ENCODE measurements around the gene LRRC30.

The LRRC30 gene

DNA sequence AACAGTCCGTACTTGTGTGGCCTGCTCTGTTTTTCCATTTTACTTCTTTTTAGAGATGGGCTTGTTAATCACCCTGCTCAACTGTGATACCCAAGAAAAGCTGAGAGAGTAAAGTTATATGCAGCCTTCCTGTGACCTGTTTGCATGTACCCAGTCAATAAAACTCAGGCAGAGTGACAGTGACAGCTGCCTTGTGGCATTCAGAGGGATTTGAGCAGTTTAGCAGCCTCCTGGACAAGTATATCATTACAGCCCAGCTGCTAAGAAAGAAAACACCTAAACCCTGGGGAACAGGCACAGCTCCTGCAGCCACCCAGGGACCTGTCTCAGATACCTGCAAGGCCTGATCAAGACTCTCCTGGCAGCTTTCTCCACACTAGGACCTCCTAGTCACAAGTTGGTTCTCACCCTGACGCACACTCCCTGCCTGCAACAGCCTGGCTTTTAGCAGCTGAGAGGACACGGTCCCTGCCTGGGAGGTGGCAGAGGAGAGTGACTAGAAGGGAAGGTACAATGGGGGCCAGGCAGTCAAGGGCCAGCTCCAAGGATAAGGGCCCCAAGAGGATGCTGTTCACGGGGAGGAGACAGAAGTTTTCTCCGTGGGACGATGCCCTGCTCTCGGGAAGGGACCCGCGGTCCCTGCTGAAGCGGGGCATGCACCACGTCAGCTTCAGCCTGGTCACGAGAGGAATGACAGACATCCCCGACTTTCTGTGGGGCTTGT, at the start of gene LRRC30:
Gene LRRC30 (plus strand): TSS at position 464 of the 724 bp plus-strand sequence. CDS start 50 bp downstream, at position 514.
- H3K4me3 ChIP-seq (ENCODE audit: low read length), result no peak within 1 kb of the TSS
- no peaks in the 10 kb centered on the region for H4K20me1 ChIP-seq (ENCODE audit: insufficient read depth, low read length)
- no peak within 1 kb of the TSS for H3K9ac ChIP-seq (ENCODE audit: low read length)
- H3K79me2 ChIP-seq (ENCODE audit: low read length), result no peaks in the 10 kb centered on the region
- no peak within 1 kb of the TSS for H2AFZ ChIP-seq (ENCODE audit: low read depth, low read length)
- TF ChIP-seq, protein P1, sequence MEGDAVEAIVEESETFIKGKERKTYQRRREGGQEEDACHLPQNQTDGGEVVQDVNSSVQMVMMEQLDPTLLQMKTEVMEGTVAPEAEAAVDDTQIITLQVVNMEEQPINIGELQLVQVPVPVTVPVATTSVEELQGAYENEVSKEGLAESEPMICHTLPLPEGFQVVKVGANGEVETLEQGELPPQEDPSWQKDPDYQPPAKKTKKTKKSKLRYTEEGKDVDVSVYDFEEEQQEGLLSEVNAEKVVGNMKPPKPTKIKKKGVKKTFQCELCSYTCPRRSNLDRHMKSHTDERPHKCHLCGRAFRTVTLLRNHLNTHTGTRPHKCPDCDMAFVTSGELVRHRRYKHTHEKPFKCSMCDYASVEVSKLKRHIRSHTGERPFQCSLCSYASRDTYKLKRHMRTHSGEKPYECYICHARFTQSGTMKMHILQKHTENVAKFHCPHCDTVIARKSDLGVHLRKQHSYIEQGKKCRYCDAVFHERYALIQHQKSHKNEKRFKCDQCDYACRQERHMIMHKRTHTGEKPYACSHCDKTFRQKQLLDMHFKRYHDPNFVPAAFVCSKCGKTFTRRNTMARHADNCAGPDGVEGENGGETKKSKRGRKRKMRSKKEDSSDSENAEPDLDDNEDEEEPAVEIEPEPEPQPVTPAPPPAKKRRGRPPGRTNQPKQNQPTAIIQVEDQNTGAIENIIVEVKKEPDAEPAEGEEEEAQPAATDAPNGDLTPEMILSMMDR (IDR thresholded peaks at IDR 0.05; ENCODE audit: low read depth, low read length), result no peak
- TF ChIP-seq EZH2phosphoT487 (IDR thresholded peaks at IDR 0.05; ENCODE audit: low read depth), result no peak
- no peak within 1 kb of the TSS for H3K27ac ChIP-seq (ENCODE audit: low read length)
- H3K4me1 ChIP-seq (ENCODE audit: low read length), result no peaks in the 10 kb centered on the region
- no peaks in the 10 kb centered on the region for H3K9me3 ChIP-seq (ENCODE audit: insufficient read depth, low read length)
- H3K4me2 ChIP-seq (ENCODE audit: low read length), result no peak within 1 kb of the TSS
- H3K27me3 ChIP-seq (ENCODE audit: low read depth, low read length), result no peaks in the 10 kb centered on the region
- H3K36me3 ChIP-seq (replicated peaks; ENCODE audit: low read depth, low read length), result no peaks in the 10 kb centered on the region

DNA sequence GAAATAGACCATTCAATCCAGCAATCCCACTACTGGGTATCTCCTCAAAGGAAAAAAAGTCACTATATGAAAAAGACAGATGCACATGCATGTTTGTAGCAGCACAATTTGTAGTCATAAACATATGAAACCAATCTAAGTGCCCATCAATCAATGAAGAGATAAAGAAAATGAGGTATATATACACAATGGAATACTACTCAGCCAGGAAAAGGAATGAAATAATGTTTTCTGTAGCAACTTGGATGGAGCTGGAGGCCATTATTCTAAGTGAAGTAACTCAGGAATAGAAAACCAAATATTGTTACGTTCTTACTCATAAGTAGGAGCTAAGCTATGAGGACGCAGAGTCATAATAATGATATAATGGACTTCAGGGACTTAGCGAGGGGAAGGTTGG, 45.2 kb upstream of the LRRC30 start:
- H3K4me2 ChIP-seq (ENCODE audit: low read length), result no peak overlapping the region
- H2AFZ ChIP-seq (ENCODE audit: low read depth, low read length), result no peak overlapping the region
- H3K27me3 ChIP-seq (ENCODE audit: low read depth, low read length), result no peaks in the 10 kb centered on the region
- TF ChIP-seq, protein P1 (IDR thresholded peaks at IDR 0.05; ENCODE audit: low read depth, low read length), result no peak
- no peaks in the 10 kb centered on the region for H3K9me3 ChIP-seq (ENCODE audit: insufficient read depth, low read length)
- no peak overlapping the region for H3K27ac ChIP-seq (ENCODE audit: low read length)
- H3K4me3 ChIP-seq (ENCODE audit: low read length), result no peak overlapping the region
- H3K79me2 ChIP-seq (ENCODE audit: low read length), result no peaks in the 10 kb centered on the region
- H3K36me3 ChIP-seq (replicated peaks; ENCODE audit: low read depth, low read length), result no peaks in the 10 kb centered on the region
- H3K9ac ChIP-seq (ENCODE audit: low read length), result no peak overlapping the region
- H3K4me1 ChIP-seq (ENCODE audit: low read length), result no peaks in the 10 kb centered on the region
- no peaks in the 10 kb centered on the region for H4K20me1 ChIP-seq (ENCODE audit: insufficient read depth, low read length)

DNA sequence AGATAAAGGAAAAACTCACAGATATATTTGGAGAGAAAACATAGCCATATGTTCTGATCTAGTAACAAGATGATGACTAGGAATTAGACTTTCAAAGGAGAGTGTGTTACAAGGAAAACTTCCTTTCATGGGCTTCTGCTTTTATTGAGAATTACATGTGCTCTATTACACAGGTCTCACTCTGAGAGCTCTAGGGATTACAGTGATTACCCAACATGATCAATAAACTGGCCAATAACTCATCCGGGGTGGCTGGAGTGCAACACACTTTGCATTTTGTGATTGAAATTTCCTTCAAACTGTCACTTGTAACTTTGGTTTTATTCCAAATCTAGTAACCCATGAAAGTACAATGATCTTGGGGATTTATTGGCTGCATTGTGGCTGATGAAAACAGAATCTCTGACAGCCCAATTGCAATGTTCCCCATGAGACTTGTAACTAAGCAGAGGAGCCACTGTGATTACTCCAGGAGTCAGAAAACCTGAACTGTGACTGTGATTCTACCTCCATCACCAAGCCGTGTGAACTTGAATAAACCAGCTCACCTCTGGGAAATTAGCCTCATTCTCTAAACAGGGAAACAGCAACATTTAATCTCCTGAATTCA, 40.2 kb upstream of the LRRC30 start:
- H3K9ac ChIP-seq (ENCODE audit: low read length), result no peak overlapping the region
- H3K79me2 ChIP-seq (ENCODE audit: low read length), result no peaks in the 10 kb centered on the region
- no peak for TF ChIP-seq EZH2phosphoT487 (IDR thresholded peaks at IDR 0.05; ENCODE audit: low read depth)
- TF ChIP-seq, protein P1 (IDR thresholded peaks at IDR 0.05; ENCODE audit: low read depth, low read length), result no peak
- H2AFZ ChIP-seq (ENCODE audit: low read depth, low read length), result no peak overlapping the region
- no peaks in the 10 kb centered on the region for H4K20me1 ChIP-seq (ENCODE audit: insufficient read depth, low read length)
- H3K4me2 ChIP-seq (ENCODE audit: low read length), result no peak overlapping the region
- no peaks in the 10 kb centered on the region for H3K27me3 ChIP-seq (ENCODE audit: low read depth, low read length)
- no peak overlapping the region for H3K27ac ChIP-seq (ENCODE audit: low read length)
- no peaks in the 10 kb centered on the region for H3K36me3 ChIP-seq (replicated peaks; ENCODE audit: low read depth, low read length)
- no peaks in the 10 kb centered on the region for H3K9me3 ChIP-seq (ENCODE audit: insufficient read depth, low read length)
- no peaks in the 10 kb centered on the region for H3K4me1 ChIP-seq (ENCODE audit: low read length)
- H3K4me3 ChIP-seq (ENCODE audit: low read length), result no peak overlapping the region

DNA sequence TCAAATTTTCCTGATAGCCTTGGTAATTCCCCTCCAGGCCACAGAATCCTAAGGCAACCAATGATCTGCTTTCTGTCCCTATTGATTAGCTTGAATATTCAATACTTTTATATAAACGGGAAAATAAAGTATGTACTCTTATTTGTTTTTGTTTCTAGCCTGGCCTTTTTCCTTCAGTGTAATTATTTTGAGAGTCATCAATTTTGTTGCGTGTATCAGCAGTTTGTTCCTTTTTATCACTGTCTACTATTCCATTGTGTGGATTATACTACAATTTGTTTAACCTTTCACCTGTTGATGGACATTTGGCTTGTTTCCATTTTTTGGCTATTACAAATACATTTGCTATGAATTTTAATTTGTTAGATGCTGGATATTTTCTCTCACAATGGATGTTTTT, 39.2 kb upstream of the LRRC30 start:
- TF ChIP-seq, protein P1 (IDR thresholded peaks at IDR 0.05; ENCODE audit: low read depth, low read length), result no peak
- TF ChIP-seq EZH2phosphoT487 (IDR thresholded peaks at IDR 0.05; ENCODE audit: low read depth), result no peak
- H3K9me3 ChIP-seq (ENCODE audit: insufficient read depth, low read length), result no peaks in the 10 kb centered on the region
- no peaks in the 10 kb centered on the region for H3K36me3 ChIP-seq (replicated peaks; ENCODE audit: low read depth, low read length)
- no peaks in the 10 kb centered on the region for H4K20me1 ChIP-seq (ENCODE audit: insufficient read depth, low read length)
- no peaks in the 10 kb centered on the region for H3K27me3 ChIP-seq (ENCODE audit: low read depth, low read length)
- no peak overlapping the region for H3K4me2 ChIP-seq (ENCODE audit: low read length)
- H3K79me2 ChIP-seq (ENCODE audit: low read length), result no peaks in the 10 kb centered on the region
- no peak overlapping the region for H3K27ac ChIP-seq (ENCODE audit: low read length)
- H3K4me1 ChIP-seq (ENCODE audit: low read length), result no peaks in the 10 kb centered on the region
- no peak overlapping the region for H3K9ac ChIP-seq (ENCODE audit: low read length)
- no peak overlapping the region for H3K4me3 ChIP-seq (ENCODE audit: low read length)
- no peak overlapping the region for H2AFZ ChIP-seq (ENCODE audit: low read depth, low read length)

Measured in OCI-LY3 (cell line).